Right renal pelvis (tissue), 4 donors: ENCODE measurements around the gene SLC26A8. TPM values are rescaled to one million over a fixed set of nuclear protein-coding genes. Genes with fewer than 3 reads are reported as not detected.

Source experiments
- polyA plus RNA-seq, 4 donors: library from polyadenylated mRNA; unstranded; fragments of 120-200 nt; gene quantifications; one replicate each; pipeline ENCODE4 v1.2.1, GENCODE V29; 2013; ENCODE audit not compliant: insufficient read length in 4 of 4

Gene SLC26A8
- polyA plus RNA-seq, 4 donors: 0.12 to 0.27 (median 0.23) TPM

Other genes with a start within 250 kb of the SLC26A8 start
- under 1 TPM in 2 of 4 donors, not detected in 2; 0.23 to 0.40 TPM for gene CLPSL2, start 248.0 kb downstream of the SLC26A8 start, polyA plus RNA-seq
- gene CLPSL1, start 243.6 kb downstream of the SLC26A8 start, polyA plus RNA-seq: 1 to 10 TPM in 2 of 4 donors, under 1 TPM in 2; 0.74 to 1.3 (median 1.00) TPM
- gene CLPS, start 227.3 kb downstream of the SLC26A8 start, polyA plus RNA-seq: under 1 TPM in 1 of 4 donors, not detected in 3; 0.13 TPM
- under 1 TPM in 3 of 4 donors, not detected in 1; 0.15 to 0.20 (median 0.17) TPM for gene LHFPL5, start 219.3 kb downstream of the SLC26A8 start, polyA plus RNA-seq
- 10 to 100 TPM; 40.3 to 51.9 (median 49.4) TPM for gene SRPK1, start 103.5 kb downstream of the SLC26A8 start, polyA plus RNA-seq
- 10 to 100 TPM; 48.2 to 58.3 (median 57.3) TPM for gene MAPK14, start 3.2 kb upstream of the SLC26A8 start, polyA plus RNA-seq
- 10 to 100 TPM; 20.7 to 24.5 (median 21.6) TPM for gene MAPK13, start 105.9 kb upstream of the SLC26A8 start, polyA plus RNA-seq
- gene BRPF3, start 172.1 kb upstream of the SLC26A8 start, polyA plus RNA-seq: 10 to 100 TPM; 45.1 to 55.7 (median 52.9) TPM
- 1 to 10 TPM; 2.2 to 2.8 (median 2.6) TPM for gene PNPLA1, start 245.4 kb upstream of the SLC26A8 start, polyA plus RNA-seq